WTC11 (cell line): Measurements from ENCODE around the gene S100A13. TPM values are rescaled to one million over a fixed set of nuclear protein-coding genes. Genes with fewer than 3 reads are reported as not detected.

Experiments used
- ATAC-seq: fragments of 200-7000 bp; cut with Tn5 transposase; 2 replicates; pipeline ENCODE4 v1.10.0; 2021; ENCODE audit warnings: mild to moderate bottlenecking, moderate library complexity
- CTCF ChIA-PET: fragments of 300-600 bp; sonication (Branson Sonifier 250); formaldehyde crosslinking; loops from one replicate; lab custom pipeline; 2021; ENCODE audit warnings: antibody characterized with exemption; lab: Charles Lee
- POLR2A ChIA-PET: fragments of 350-600 bp; sonication (Branson Sonifier 250); formaldehyde crosslinking; loops from one replicate; lab custom pipeline; 2021; ENCODE audit warnings: antibody characterized with exemption; lab: Charles Lee
- DNase-seq: peaks from one replicate; pipeline ENCODE4 v3.0.0; 2021; ENCODE audit warnings: low spot score
- H3K27ac Mint-ChIP-seq: 2 replicates; pipeline ENCODE4 v1.8.0; 2021; ENCODE audit warnings: mixed read lengths
- H3K27me3 Mint-ChIP-seq: 2 replicates; pipeline ENCODE4 v1.8.0; 2021; ENCODE audit warnings: low read depth, mild to moderate bottlenecking, moderate library complexity, mixed read lengths
- H3K36me3 Mint-ChIP-seq: 2 replicates; pipeline ENCODE4 v1.8.0; 2021; ENCODE audit warnings: mixed read lengths
- H3K4me1 Mint-ChIP-seq: 2 replicates; pipeline ENCODE4 v1.8.0; 2022; ENCODE audit warnings: mixed read lengths
- H3K4me3 Mint-ChIP-seq: 2 replicates; pipeline ENCODE4 v1.8.0; 2021; ENCODE audit warnings: mild to moderate bottlenecking, moderate library complexity, mixed read lengths
- H3K9me3 Mint-ChIP-seq: 2 replicates; pipeline ENCODE4 v1.8.0; 2021; ENCODE audit warnings: mixed read lengths
- AFF4 ChIP-seq: sonication (generic); formaldehyde crosslinking; IDR thresholded peaks from 2 replicates; pipeline ENCODE4 v1.8.1; 2023; ENCODE audit warnings: mild to moderate bottlenecking, missing genetic modification reagents, borderline replicate concordance
- CTCF ChIP-seq: fragments of 200-600 bp; IDR thresholded peaks from 2 replicates; pipeline ENCODE4 v1.8.0; 2022; ENCODE audit warnings: antibody characterized with exemption
- E2F4 ChIP-seq: sonication (generic); formaldehyde crosslinking; IDR thresholded peaks from 2 replicates; pipeline ENCODE4 v1.8.1; 2022; ENCODE audit warnings: low read depth, mild to moderate bottlenecking, moderate library complexity, missing genetic modification reagents, borderline replicate concordance
- ETV6 ChIP-seq: sonication (generic); formaldehyde crosslinking; IDR thresholded peaks from 2 replicates; pipeline ENCODE4 v1.8.1; 2022; ENCODE audit warnings: mild to moderate bottlenecking, missing genetic modification reagents
- FOXP1 ChIP-seq: sonication (generic); formaldehyde crosslinking; IDR thresholded peaks from 2 replicates; pipeline ENCODE4 v1.8.0; 2022; ENCODE audit warnings: missing genetic modification reagents, mild to moderate bottlenecking, moderate library complexity, borderline replicate concordance
- GABPB1 ChIP-seq: sonication (generic); formaldehyde crosslinking; IDR thresholded peaks from 2 replicates; pipeline ENCODE4 v1.8.1; 2023; ENCODE audit warnings: mild to moderate bottlenecking, missing genetic modification reagents
- GTF2I ChIP-seq: fragments of 250-450 bp; sonication (Bioruptor Pico); conservative IDR thresholded peaks from 2 replicates; pipeline ENCODE4 v1.4.0; 2021; ENCODE audit warnings: mild to moderate bottlenecking
- JAZF1 ChIP-seq: fragments of 250-450 bp; sonication (Bioruptor Pico); IDR thresholded peaks from 2 replicates; pipeline ENCODE4 v1.9.0; 2021; ENCODE audit warnings: moderate library complexity, mild to moderate bottlenecking, inconsistent platforms
- MXD4 ChIP-seq: fragments of 250-450 bp; sonication (Bioruptor Pico); IDR thresholded peaks from 2 replicates; pipeline ENCODE4 v1.8.0; 2021; ENCODE audit warnings: mild to moderate bottlenecking, moderate library complexity, borderline replicate concordance
- NFYB ChIP-seq: sonication (generic); formaldehyde crosslinking; conservative IDR thresholded peaks from 2 replicates; pipeline ENCODE4 v1.8.0; 2022; ENCODE audit warnings: low read depth, missing genetic modification reagents
- NR1H2 ChIP-seq: sonication (generic); formaldehyde crosslinking; IDR thresholded peaks from 2 replicates; pipeline ENCODE4 v1.9.0; 2021; ENCODE audit warnings: mild to moderate bottlenecking, moderate library complexity, missing genetic modification reagents
- OVOL2 ChIP-seq: fragments of 250-450 bp; sonication (Bioruptor Pico); IDR thresholded peaks from 2 replicates; pipeline ENCODE4 v1.9.0; 2021; ENCODE audit warnings: mild to moderate bottlenecking, borderline replicate concordance
- PREB ChIP-seq: sonication (generic); formaldehyde crosslinking; IDR thresholded peaks from 2 replicates; pipeline ENCODE4 v1.8.1; 2022; ENCODE audit warnings: mild to moderate bottlenecking, missing genetic modification reagents, moderate library complexity, borderline replicate concordance
- PRRX2 ChIP-seq: fragments of 250-450 bp; sonication (Bioruptor Pico); IDR thresholded peaks from 2 replicates; pipeline ENCODE4 v1.8.0; 2021; ENCODE audit warnings: mild to moderate bottlenecking
- SP1 ChIP-seq: sonication (generic); formaldehyde crosslinking; conservative IDR thresholded peaks from 2 replicates; pipeline ENCODE4 v1.8.1; 2022; ENCODE audit warnings: missing genetic modification reagents
- ZBTB21 ChIP-seq: sonication (generic); formaldehyde crosslinking; IDR thresholded peaks from 2 replicates; pipeline ENCODE4 v1.8.1; 2023; ENCODE audit warnings: mild to moderate bottlenecking, missing genetic modification reagents, borderline replicate concordance
- ZNF232 ChIP-seq: sonication (generic); formaldehyde crosslinking; IDR thresholded peaks from 2 replicates; pipeline ENCODE4 v1.8.0; 2022; ENCODE audit warnings: mild to moderate bottlenecking, missing genetic modification reagents
- ZNF512 ChIP-seq: sonication (generic); formaldehyde crosslinking; IDR thresholded peaks from 2 replicates; pipeline ENCODE4 v1.8.1; 2022; ENCODE audit warnings: missing genetic modification reagents, borderline replicate concordance
- total RNA-seq: library from RNA; stranded (reverse); gene quantifications from 3 replicates; pipeline ENCODE4 v1.2.3, GENCODE V29; 2021

S100A13 gene
- total RNA-seq, 1 experiment from 2014 or later: 68.4 TPM

- TF ChIP-seq PREB (CRISPR knock-in tag) (no peak), NFYB (CRISPR knock-in tag) (no peak), MXD4 (CRISPR knock-in tag) (no peak), ZBTB21 (no peak), OVOL2 (CRISPR knock-in tag) (no peak), FOXP1 (CRISPR knock-in tag) (no peak), AFF4 (CRISPR knock-in tag) (no peak), CTCF (peak; percentile 31), ETV6 (CRISPR knock-in tag) (no peak), JAZF1 (CRISPR knock-in tag) (no peak), ZNF512 (CRISPR knock-in tag) (no peak), GABPB1 (CRISPR knock-in tag) (no peak), PRRX2 (CRISPR knock-in tag) (0 out of 2 replicates have a peak, but pooled peaks have one; percentile 47), ZNF232 (CRISPR knock-in tag) (no peak), E2F4 (CRISPR knock-in tag) (no peak), SP1 (no peak), GTF2I (CRISPR knock-in tag) (no peak), NR1H2 (CRISPR knock-in tag) (no peak)
- peak; percentile 68 for ATAC-seq
- peak; percentile 62 for DNase-seq
- H3K27ac Mint-ChIP-seq: no peak overlapping the region
- POLR2A ChIA-PET: no interaction called here
- CTCF ChIA-PET: interaction anchor here (0.5 to 14.4 kb wide), 13 partner anchors 10 to 164 kb away, joined by 3 to 230 read pairs (median 6); partner anchors contain the start of genes CHTOP, S100A1 and S100A13
- H3K27me3 Mint-ChIP-seq: no peaks in the 10 kb centered on the region
- no peaks in the 10 kb centered on the region for H3K9me3 Mint-ChIP-seq
- H3K4me3 Mint-ChIP-seq: no peak overlapping the region
- H3K36me3 Mint-ChIP-seq: peaks cover 15% of the 10 kb centered on the region
- H3K4me1 Mint-ChIP-seq: peaks cover 22% of the 10 kb centered on the region
Measured at GRCh38 chr1:153617663-153618062, 9.6 kb downstream of the S100A13 start.
